CD14-positive monocyte (primary cell): ENCODE data around the gene ANAPC7. TPM values are rescaled to one million over a fixed set of nuclear protein-coding genes. Genes with fewer than 3 reads are reported as not detected.

ENCODE experiments used
- DNase-seq, 3 donors: peaks; one replicate each; pipeline ENCODE4 v3.0.0-alpha.2; 2011 to 2022
- H2AFZ ChIP-seq: 2 replicates; pipeline ENCODE4 v1.6.0; 2012; ENCODE audit warnings: mild to moderate bottlenecking, low read depth, low read length, inconsistent platforms; ENCODE audit not compliant: insufficient read depth, poor library complexity, severe bottlenecking
- H3K27ac ChIP-seq, 2 donors: 1 replicate in 1 of 2; 2 replicates in 1 of 2; pipeline ENCODE4 v1.5.1; 2012 to 2013; ENCODE audit warnings: low read length in 2 of 2, control low read depth in 1 of 2, inconsistent platforms in 1 of 2, low read depth in 1 of 2, mild to moderate bottlenecking in 1 of 2
- H3K27me3 ChIP-seq, 2 donors: one replicate each; pipeline versions ENCODE4 v1.6.0 to v1.6.1; 2011 to 2013; ENCODE audit warnings: low read length in 2 of 2; ENCODE audit not compliant: control insufficient read depth in 2 of 2, insufficient read depth in 2 of 2
- H3K36me3 ChIP-seq, 2 donors: replicated peaks in 1 of 2; 1 replicate in 1 of 2; 2 replicates in 1 of 2; pipeline versions ENCODE4 v1.5.1 to v1.6.1; 2012 to 2013; ENCODE audit warnings: low read length in 2 of 2, control low read depth in 1 of 2, inconsistent platforms in 1 of 2, mild to moderate bottlenecking in 1 of 2; ENCODE audit not compliant: insufficient read depth in 2 of 2, control insufficient read depth in 1 of 2
- H3K4me1 ChIP-seq, 2 donors: 1 replicate in 1 of 2; 2 replicates in 1 of 2; pipeline versions ENCODE4 v1.5.1 to v1.6.1; 2012 to 2013; ENCODE audit warnings: low read length in 2 of 2, control low read depth in 1 of 2, inconsistent platforms in 1 of 2, mild to moderate bottlenecking in 1 of 2, moderate library complexity in 1 of 2; ENCODE audit not compliant: insufficient read depth in 2 of 2, control insufficient read depth in 1 of 2
- H3K4me2 ChIP-seq: replicated peaks from 2 replicates; pipeline ENCODE3; 2012; ENCODE audit warnings: low read length, moderate library complexity, mild to moderate bottlenecking; ENCODE audit not compliant: poor library complexity, severe bottlenecking; ENCODE audit errors: extremely low read depth
- H3K4me3 ChIP-seq, 3 experiments: fragments of 200-600 bp in 1 of 3; sonication (generic) in 1 of 3; replicated peaks in 1 of 3; 1 replicate in 2 of 3; 2 replicates in 1 of 3; pipeline ENCODE4 v1.5.1; 2011 to 2013; ENCODE audit warnings: low read length in 3 of 3, mild to moderate bottlenecking in 3 of 3, control low read depth in 2 of 3, low read depth in 2 of 3, inconsistent platforms in 1 of 3, moderate library complexity in 1 of 3
- H3K79me2 ChIP-seq: 2 replicates; pipeline ENCODE4 v1.6.0; 2012; ENCODE audit warnings: mild to moderate bottlenecking, control low read depth, inconsistent platforms, low read length, moderate library complexity; ENCODE audit not compliant: insufficient read depth
- H3K9ac ChIP-seq: 2 replicates; pipeline ENCODE4 v1.6.0; 2017; ENCODE audit warnings: low read length, mild to moderate bottlenecking; ENCODE audit not compliant: insufficient read depth, poor library complexity, severe bottlenecking
- H3K9me3 ChIP-seq, 2 donors: replicated peaks in 1 of 2; 1 replicate in 1 of 2; 2 replicates in 1 of 2; pipeline versions ENCODE4 v1.5.1 to v1.6.1; 2012 to 2013; ENCODE audit warnings: low read length in 2 of 2, control low read depth in 1 of 2; ENCODE audit not compliant: control insufficient read depth in 1 of 2, insufficient read depth in 1 of 2
- H4K20me1 ChIP-seq: 2 replicates; pipeline ENCODE4 v1.6.0; 2012; ENCODE audit warnings: mild to moderate bottlenecking, low read length, control low read depth, moderate library complexity; ENCODE audit not compliant: insufficient read depth
- H3K27ac Mint-ChIP-seq, 7 donors: one replicate each; pipeline ENCODE4 v1.8.0; 2020; ENCODE audit warnings: mild to moderate bottlenecking in 7 of 7, mixed read lengths in 7 of 7, moderate library complexity in 6 of 7, inconsistent platforms in 2 of 7
- H3K27me3 Mint-ChIP-seq, 3 donors: one replicate each; pipeline ENCODE4 v1.8.0; 2021 to 2022; ENCODE audit warnings: low read depth in 3 of 3, mild to moderate bottlenecking in 3 of 3, mixed read lengths in 3 of 3, moderate library complexity in 3 of 3, inconsistent platforms in 1 of 3
- H3K36me3 Mint-ChIP-seq, 2 donors: one replicate each; pipeline ENCODE4 v1.8.0; 2020; ENCODE audit warnings: mixed read lengths in 2 of 2, inconsistent platforms in 1 of 2, mild to moderate bottlenecking in 1 of 2
- H3K4me1 Mint-ChIP-seq: one replicate; pipeline ENCODE4 v1.8.0; 2020; ENCODE audit warnings: mild to moderate bottlenecking, mixed read lengths
- H3K4me3 Mint-ChIP-seq, 2 donors: one replicate each; pipeline ENCODE4 v1.8.0; 2020; ENCODE audit warnings: mild to moderate bottlenecking in 2 of 2, mixed read lengths in 2 of 2, moderate library complexity in 1 of 2
- H3K9me3 Mint-ChIP-seq, 7 donors: one replicate each; pipeline ENCODE4 v1.8.0; 2020 to 2022; ENCODE audit warnings: mixed read lengths in 7 of 7, mild to moderate bottlenecking in 6 of 7, moderate library complexity in 6 of 7, inconsistent platforms in 2 of 7
- WGBS: methylation state at CpG from one replicate; pipeline ENCODE4 v1.1.5; 2013; ENCODE audit warnings: missing lambda C conversion rate; ENCODE audit not compliant: insufficient coverage; 5-methylcytosine and 5-hydroxymethylcytosine counted together
- intact Hi-C, 2 donors: fragments of 100-400 bp; cut with micrococcal nuclease; formaldehyde crosslinking; loops; one replicate each; pipeline versions ENCODE4 v1.15.0 to v1.15.1; 2023
- polyA plus RNA-seq, 3 donors: library from polyadenylated mRNA; depleted of rRNA in 1 of 3; unstranded in 2 of 3; stranded (reverse) in 1 of 3; fragments of 300-500 nt in 2 of 3; fragments of >200 nt in 1 of 3; fragmentation: Illumina TruSeq in 2 of 3; gene quantifications; 1 replicate in 2 of 3; 2 replicates in 1 of 3; pipeline ENCODE4 v1.2.3, GENCODE V29; 2012 to 2021
- TF ChIP-seq, protein P1 (sequence below): fragments of 200-600 bp; IDR thresholded peaks from one replicate; pipeline ENCODE4 v1.8.0; 2022; ENCODE audit warnings: antibody characterized with exemption, mild to moderate bottlenecking

ANAPC7 gene
- polyA plus RNA-seq, 3 donors = 12.9 to 41.6 (median 17.2) TPM

DNA sequence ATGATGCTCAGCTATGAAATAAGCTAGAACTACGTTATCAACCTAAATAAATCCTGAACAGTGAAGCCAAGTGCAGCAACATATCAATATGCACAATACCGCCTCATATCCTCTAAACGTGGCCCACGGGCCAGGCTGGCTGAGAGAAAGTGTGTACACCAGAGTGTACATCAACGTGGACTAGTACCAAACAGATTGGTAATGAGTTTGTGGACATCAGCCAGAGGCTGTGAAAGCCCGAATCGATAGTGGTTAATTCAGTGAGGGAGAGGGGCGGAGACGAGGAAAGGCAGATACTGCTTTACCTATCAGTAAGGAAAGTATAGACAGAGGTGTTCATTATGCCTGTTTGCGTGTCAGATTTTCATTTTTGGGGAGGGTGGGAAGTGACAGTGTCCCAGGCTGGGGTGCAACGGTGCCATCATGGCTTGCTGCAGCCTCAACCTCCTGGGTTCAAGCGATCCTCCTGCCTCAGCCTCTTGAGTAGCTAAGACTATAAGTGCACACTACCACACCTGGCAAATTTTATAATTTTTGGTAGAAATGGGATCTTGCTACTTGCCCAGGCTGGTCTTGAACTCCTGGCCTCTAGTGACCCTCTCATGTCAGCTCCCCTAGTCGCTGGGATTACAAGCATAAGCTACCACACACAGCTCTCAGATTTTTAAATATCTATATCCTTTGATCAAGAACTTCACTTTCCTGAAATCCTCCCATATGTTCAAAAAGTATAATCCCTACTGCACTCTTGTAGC lies 50.1 kb downstream of the ANAPC7 start:
- no peak overlapping the region for H3K4me3 ChIP-seq
- Mint-ChIP-seq H3K4me3 (no peak overlapping the region), H3K9me3 (peaks cover 0 to 2% (median 0%) of the 10 kb centered on the region in 7 donors), H3K4me1 (peaks cover 37% of the 10 kb centered on the region), H3K36me3 (peaks cover 22 to 26% of the 10 kb centered on the region in 2 donors), H3K27me3 (peaks cover 2 to 4% (median 2%) of the 10 kb centered on the region in 3 donors), H3K27ac (peak overlapping the region in 2 of 7 donors; percentile 12 to 21)
- no peak overlapping the region for H3K4me2 ChIP-seq
- 77% methylated on average over 7 of the region's 13 CpGs for WGBS
- TF ChIP-seq, protein P1, sequence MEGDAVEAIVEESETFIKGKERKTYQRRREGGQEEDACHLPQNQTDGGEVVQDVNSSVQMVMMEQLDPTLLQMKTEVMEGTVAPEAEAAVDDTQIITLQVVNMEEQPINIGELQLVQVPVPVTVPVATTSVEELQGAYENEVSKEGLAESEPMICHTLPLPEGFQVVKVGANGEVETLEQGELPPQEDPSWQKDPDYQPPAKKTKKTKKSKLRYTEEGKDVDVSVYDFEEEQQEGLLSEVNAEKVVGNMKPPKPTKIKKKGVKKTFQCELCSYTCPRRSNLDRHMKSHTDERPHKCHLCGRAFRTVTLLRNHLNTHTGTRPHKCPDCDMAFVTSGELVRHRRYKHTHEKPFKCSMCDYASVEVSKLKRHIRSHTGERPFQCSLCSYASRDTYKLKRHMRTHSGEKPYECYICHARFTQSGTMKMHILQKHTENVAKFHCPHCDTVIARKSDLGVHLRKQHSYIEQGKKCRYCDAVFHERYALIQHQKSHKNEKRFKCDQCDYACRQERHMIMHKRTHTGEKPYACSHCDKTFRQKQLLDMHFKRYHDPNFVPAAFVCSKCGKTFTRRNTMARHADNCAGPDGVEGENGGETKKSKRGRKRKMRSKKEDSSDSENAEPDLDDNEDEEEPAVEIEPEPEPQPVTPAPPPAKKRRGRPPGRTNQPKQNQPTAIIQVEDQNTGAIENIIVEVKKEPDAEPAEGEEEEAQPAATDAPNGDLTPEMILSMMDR = no peak
- H3K27ac ChIP-seq = no peak overlapping the region
- H3K9me3 ChIP-seq = no peaks in the 10 kb centered on the region
- H3K36me3 ChIP-seq = peaks cover 5 to 30% of the 10 kb centered on the region in 2 donors
- no peak overlapping the region for H2AFZ ChIP-seq
- H3K79me2 ChIP-seq = no peaks in the 10 kb centered on the region
- no peaks in the 10 kb centered on the region for H3K27me3 ChIP-seq
- intact Hi-C loops = no loop called here
- H4K20me1 ChIP-seq = peaks cover 18% of the 10 kb centered on the region
- H3K4me1 ChIP-seq = peaks cover 24 to 29% of the 10 kb centered on the region in 2 donors
- no peak for DNase-seq
- H3K9ac ChIP-seq = no peak overlapping the region

DNA sequence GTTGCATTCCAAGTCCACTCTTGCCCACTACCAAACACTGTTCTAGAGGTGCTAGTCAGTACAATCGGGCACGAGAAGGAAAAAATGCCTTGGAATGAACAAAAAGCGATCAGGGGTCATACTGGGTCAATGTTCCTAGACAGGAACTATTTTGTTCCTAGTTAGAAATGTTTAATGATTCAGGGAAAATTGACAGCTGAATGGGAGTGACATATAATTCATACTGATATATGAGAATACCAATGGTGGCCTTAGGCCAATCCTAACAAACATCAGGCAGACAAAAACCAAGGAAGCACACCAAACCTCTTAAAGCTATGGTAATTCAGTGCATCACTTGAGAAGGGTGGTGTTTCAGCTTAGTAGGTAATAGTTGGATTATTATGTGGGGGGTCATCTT lies 51.1 kb downstream of the ANAPC7 start:
- Mint-ChIP-seq H3K36me3 (peaks cover 30 to 36% of the 10 kb centered on the region in 2 donors), H3K4me3 (no peak overlapping the region), H3K27ac (peak overlapping the region in 2 of 7 donors; percentile 23 to 46), H3K9me3 (peaks cover 0 to 2% (median 0%) of the 10 kb centered on the region in 7 donors), H3K27me3 (peaks cover 2 to 4% (median 2%) of the 10 kb centered on the region in 3 donors), H3K4me1 (peaks cover 41% of the 10 kb centered on the region)
- no peak for DNase-seq
- Histone ChIP-seq H3K9ac (no peak overlapping the region), H3K4me2 (no peak overlapping the region), H3K79me2 (no peaks in the 10 kb centered on the region), H3K4me3 (no peak overlapping the region), H3K27me3 (no peaks in the 10 kb centered on the region), H3K4me1 (peaks cover 24 to 30% of the 10 kb centered on the region in 2 donors), H4K20me1 (peaks cover 27% of the 10 kb centered on the region), H3K36me3 (peaks cover 15 to 40% of the 10 kb centered on the region in 2 donors), H2AFZ (no peak overlapping the region), H3K9me3 (no peaks in the 10 kb centered on the region), H3K27ac (no peak overlapping the region)
- intact Hi-C loops = no loop called here
- TF ChIP-seq, protein P1 = no peak
- no CpG with 5 or more reads among the region's 3 CpGs for WGBS
